ENCODE results near the gene SLC38A2.

Gene SLC38A2

GRCh38 chr12:46362895-46363581 is 9.5 kb downstream of the SLC38A2 start:
- H3K4me3 ChIP-seq (ENCODE audit: low read depth in 1 of 2, low read length in 1 of 2) = no peak overlapping the region
- H3K9me3 ChIP-seq = no peaks in the 10 kb centered on the region
- peak overlapping the region; percentile 15 for H3K27ac ChIP-seq
- peaks cover 100% of the 10 kb centered on the region for H3K36me3 ChIP-seq
- no peak for TF ChIP-seq CTCF (IDR thresholded peaks at IDR 0.05)
- H3K27me3 ChIP-seq = no peaks in the 10 kb centered on the region
- peaks cover 16 to 17% of the 10 kb centered on the region in 2 experiments for H3K4me1 ChIP-seq (ENCODE audit: control insufficient read depth in 1 of 2, insufficient read depth in 1 of 2, low read depth in 1 of 2, low read length in 1 of 2)

GRCh38 chr12:46361667-46362034 is 10.9 kb downstream of the SLC38A2 start:
- no peaks in the 10 kb centered on the region for H3K9me3 ChIP-seq
- peaks cover 11 to 12% of the 10 kb centered on the region in 2 experiments for H3K4me1 ChIP-seq (ENCODE audit: control insufficient read depth in 1 of 2, insufficient read depth in 1 of 2, low read depth in 1 of 2, low read length in 1 of 2)
- H3K27ac ChIP-seq = peak overlapping the region; percentile 22
- no peak for TF ChIP-seq CTCF (IDR thresholded peaks at IDR 0.05)
- peaks cover 88% of the 10 kb centered on the region for H3K36me3 ChIP-seq
- H3K27me3 ChIP-seq = no peaks in the 10 kb centered on the region
- no peak overlapping the region for H3K4me3 ChIP-seq (ENCODE audit: low read depth in 1 of 2, low read length in 1 of 2)

GRCh38 chr12:46360908-46361666 is 11.5 kb downstream of the SLC38A2 start:
- Histone ChIP-seq H3K9me3 (no peaks in the 10 kb centered on the region), H3K4me3 (ENCODE audit: low read depth in 1 of 2, low read length in 1 of 2) (no peak overlapping the region), H3K27ac (peak overlapping the region; percentile 22), H3K27me3 (no peaks in the 10 kb centered on the region), H3K4me1 (ENCODE audit: control insufficient read depth in 1 of 2, insufficient read depth in 1 of 2, low read depth in 1 of 2, low read length in 1 of 2) (peaks cover 10 to 11% of the 10 kb centered on the region in 2 experiments), H3K36me3 (peaks cover 82% of the 10 kb centered on the region)
- TF ChIP-seq CTCF (IDR thresholded peaks at IDR 0.05) = no peak

GRCh38 chr12:46360370-46360769 is 12.2 kb downstream of the SLC38A2 start:
- H3K36me3 ChIP-seq = peaks cover 75% of the 10 kb centered on the region
- no peaks in the 10 kb centered on the region for H3K9me3 ChIP-seq
- no peaks in the 10 kb centered on the region for H3K27me3 ChIP-seq
- no peak for TF ChIP-seq CTCF (IDR thresholded peaks at IDR 0.05)
- no peak overlapping the region for H3K4me3 ChIP-seq (ENCODE audit: low read depth in 1 of 2, low read length in 1 of 2)
- H3K27ac ChIP-seq = no peak overlapping the region
- H3K4me1 ChIP-seq (ENCODE audit: control insufficient read depth in 1 of 2, insufficient read depth in 1 of 2, low read depth in 1 of 2, low read length in 1 of 2) = peaks cover 7 to 9% of the 10 kb centered on the region in 2 experiments

GRCh38 chr12:46359667-46360280 is 12.8 kb downstream of the SLC38A2 start:
- Histone ChIP-seq H3K4me1 (ENCODE audit: control insufficient read depth in 1 of 2, insufficient read depth in 1 of 2, low read depth in 1 of 2, low read length in 1 of 2) (peaks cover 7 to 9% of the 10 kb centered on the region in 2 experiments), H3K9me3 (no peaks in the 10 kb centered on the region), H3K27ac (no peak overlapping the region), H3K36me3 (peaks cover 69% of the 10 kb centered on the region), H3K4me3 (ENCODE audit: low read depth in 1 of 2, low read length in 1 of 2) (no peak overlapping the region), H3K27me3 (no peaks in the 10 kb centered on the region)
- no peak for TF ChIP-seq CTCF (IDR thresholded peaks at IDR 0.05)
